ENCODE results near the gene WDFY2.
"Not testable (repeated sequence)": the region's sequence is repeated elsewhere in the genome, so short reads cannot be mapped to it uniquely, and the experiment has no call there.

The WDFY2 gene

GRCh38 chr13:51635137-51635878 lies 51.0 kb downstream of the WDFY2 start:
- DNase-seq: no peak

- DNase-seq: no peak
Observed at GRCh38 chr13:51636349-51636890, 52.2 kb downstream of the WDFY2 start.

- DNase-seq: no peak
Observed at GRCh38 chr13:51637852-51638215, 53.6 kb downstream of the WDFY2 start.

- no peak for DNase-seq
Observed at GRCh38 chr13:51638216-51638871, 54.1 kb downstream of the WDFY2 start.

DNA sequence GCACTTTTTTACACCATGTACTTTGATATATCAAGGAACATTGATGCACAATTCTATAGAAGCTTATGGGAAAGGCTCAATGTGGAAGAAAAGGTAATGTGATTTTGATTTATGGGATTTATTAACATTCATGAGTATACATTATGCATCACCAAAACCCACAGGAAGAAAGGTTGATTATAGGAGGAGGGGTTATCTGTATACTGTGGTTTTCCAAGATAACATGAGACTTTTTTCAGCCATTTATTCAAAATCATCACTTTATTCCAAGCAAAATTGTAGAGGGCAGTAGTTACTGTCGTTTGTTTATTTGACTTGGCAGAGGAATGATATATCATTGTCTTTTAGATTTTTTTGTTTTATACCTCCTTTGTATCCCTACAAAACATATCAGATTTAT lies 54.9 kb downstream of the WDFY2 start:
- no peak for DNase-seq

GRCh38 chr13:51640696-51641095 lies 56.4 kb downstream of the WDFY2 start:
- DNase-seq: not testable (repeated sequence)

GRCh38 chr13:51643105-51643881 lies 59.0 kb downstream of the WDFY2 start:
- no peak for DNase-seq

DNA sequence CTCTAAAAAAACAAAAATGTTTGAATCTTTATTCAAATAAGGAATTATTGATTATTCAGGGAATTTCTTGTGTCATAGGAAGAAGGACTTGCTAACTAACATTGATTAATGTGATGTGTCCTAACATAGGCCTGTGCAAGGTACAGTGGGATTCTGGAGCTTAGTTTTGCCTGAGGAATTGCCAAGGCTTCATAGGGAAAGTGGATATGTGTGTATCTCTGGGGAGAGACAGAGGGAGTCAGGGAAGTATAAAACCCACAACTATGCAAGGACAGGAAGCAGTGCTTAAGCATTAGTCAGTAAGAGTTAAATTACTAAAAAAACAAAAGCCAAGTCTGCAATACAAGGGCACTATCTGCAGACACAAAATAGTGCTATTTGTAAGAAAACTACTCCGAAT lies 59.6 kb downstream of the WDFY2 start:
- peak; percentile 15 for DNase-seq

- DNase-seq: no peak
Observed at GRCh38 chr13:51644654-51645053, 60.4 kb downstream of the WDFY2 start.

DNA sequence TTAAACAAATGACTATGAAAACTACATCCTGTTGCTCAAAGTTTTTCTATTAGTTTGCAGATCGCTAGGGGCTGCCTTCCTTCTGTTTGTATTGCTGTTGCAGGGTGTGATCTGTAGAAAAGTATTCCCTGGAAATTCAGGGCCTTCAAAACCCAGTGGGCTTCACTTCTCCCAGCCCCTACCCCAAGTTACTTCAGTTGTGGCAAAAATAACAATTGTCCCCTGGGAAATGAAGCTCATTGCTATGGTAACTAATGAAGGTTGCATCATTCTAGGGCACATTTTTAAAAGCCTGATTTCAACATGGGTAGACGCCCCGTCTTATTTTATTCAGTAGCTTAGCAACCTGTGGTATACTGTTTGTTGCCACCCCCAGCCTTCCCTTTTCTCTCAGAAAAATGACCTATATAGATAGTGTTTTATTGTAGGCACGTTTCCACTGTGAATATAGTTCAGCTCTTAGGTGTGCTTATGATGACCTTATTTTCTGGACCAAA lies 60.9 kb downstream of the WDFY2 start:
- DNase-seq: no peak

- no peak for DNase-seq
Observed at GRCh38 chr13:51645761-51646670, 61.8 kb downstream of the WDFY2 start.

DNA sequence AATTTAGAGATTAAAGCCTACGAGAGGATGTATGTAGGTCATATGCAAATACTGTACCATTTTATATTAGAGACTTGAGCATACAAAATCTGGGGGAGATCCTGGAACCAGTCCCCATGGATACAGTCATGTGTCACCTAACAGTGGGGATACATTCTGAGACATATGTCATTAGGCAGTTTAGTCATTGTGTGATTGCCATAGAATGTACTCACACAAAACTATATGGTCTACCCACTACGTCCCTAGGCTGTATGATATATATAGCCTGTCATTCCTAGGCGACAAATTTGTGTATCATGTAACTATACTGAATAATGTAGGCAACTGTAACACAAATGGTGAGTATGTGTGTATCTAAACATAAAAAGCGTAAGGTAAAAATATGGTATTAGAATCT lies 62.8 kb downstream of the WDFY2 start:
- DNase-seq: no peak

DNA sequence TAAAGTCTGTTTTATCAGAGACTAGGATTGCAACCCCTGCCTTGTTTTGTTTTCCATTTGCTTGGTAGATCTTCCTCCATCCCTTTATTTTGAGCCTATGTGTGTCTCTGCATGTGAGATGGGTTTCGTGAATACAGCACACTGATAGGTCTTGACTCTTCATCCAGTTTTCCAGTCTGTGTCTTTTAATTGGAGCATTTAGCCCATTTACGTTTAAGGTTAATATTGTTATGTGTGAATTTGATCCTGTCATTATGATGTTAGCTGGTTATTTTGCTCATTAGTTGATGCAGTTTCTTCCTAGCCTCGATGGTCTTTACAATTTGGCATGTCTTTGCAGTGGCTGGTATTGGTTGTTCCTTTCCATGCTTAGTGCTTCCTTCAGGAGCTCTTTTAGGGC lies 67.9 kb downstream of the WDFY2 start:
- not testable (repeated sequence) for DNase-seq

GRCh38 chr13:51659276-51660127 lies 75.2 kb downstream of the WDFY2 start:
- DNase-seq: no peak

DNA sequence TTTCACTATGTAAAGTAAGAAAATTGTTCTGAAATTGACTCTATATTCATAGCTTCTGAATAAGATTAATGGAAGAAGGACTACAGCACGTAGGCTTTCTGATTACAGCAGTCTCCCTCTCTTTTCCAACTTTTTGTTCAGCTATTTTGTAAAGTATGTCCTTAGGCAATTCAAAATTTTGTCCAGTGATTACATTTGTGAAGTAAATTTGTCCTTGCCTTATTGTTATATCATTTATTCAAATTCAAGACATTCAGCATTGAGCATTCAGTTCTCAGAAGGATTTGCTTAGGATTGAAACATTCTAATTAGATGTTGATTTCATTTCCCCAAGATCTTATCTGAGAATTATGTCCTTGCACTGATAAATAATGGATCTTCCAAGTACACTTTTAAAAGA lies 76.6 kb downstream of the WDFY2 start:
- DNase-seq: no peak

DNA sequence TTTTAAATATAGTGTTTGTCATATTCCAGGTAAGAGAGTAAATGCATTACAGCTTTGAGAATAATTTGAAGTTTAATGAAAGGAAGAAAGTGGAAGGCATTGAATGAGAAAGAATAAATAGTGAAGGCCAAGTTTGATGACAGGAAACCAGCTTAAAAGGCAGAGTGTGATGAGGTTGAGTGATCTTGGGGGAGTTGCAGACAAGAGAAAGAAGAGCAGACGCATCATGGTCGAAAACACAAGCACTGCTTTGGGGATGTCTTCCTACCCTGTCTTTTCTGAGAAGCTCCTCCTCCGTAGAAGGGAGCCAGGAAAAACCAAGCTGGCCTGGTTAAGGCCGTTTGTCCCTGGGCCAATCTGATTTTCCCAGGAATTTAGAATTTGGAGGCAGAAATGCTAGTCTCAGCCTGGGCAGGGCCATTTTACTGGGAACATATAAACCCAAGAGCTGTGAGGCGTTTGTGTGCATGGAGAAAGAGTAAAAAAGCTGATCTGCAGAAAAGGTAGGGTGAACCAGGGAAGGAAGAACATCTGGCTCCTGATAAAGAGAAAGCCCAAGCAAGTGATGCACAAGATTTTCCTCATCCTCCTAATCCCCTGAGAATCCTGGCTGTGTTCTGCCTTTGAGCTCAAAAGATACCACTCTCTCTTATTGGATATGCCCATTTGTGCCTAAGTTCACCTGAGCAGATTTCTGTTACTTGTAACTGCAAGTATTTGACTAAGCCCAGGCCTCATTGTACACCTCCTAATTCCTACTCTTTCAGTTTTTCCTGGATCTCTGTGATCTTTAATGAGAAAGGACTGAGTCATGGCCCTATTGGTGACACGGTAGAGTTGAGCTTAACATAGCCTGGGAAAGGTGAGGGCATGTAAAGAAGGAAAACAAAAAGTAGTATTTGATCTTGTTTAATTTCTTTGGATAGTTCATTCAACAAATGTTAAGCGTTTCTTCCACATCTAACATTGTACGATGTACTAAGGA lies 80.0 kb downstream of the WDFY2 start:
- no peak for DNase-seq

GRCh38 chr13:51665456-51665855 lies 81.2 kb downstream of the WDFY2 start:
- no peak for DNase-seq

GRCh38 chr13:51666374-51666773 lies 82.1 kb downstream of the WDFY2 start:
- no peak for DNase-seq

GRCh38 chr13:51666839-51667238 lies 82.6 kb downstream of the WDFY2 start:
- no peak for DNase-seq

GRCh38 chr13:51668580-51669195 lies 84.4 kb downstream of the WDFY2 start:
- DNase-seq: no peak

Data from 8988T (cell line).